Kidney (tissue), 14 donors: ENCODE measurements around the gene LONP2. TPM values are rescaled to one million over a fixed set of nuclear protein-coding genes. Genes with fewer than 3 reads are reported as not detected.

ENCODE experiments used
- DNase-seq, 5 donors: peaks; one replicate each; pipeline ENCODE4 v3.0.0-alpha.2; 2013 to 2020
- FAIRE-seq: peaks from 2 replicates; lab custom pipeline; 2012; peaks lifted over from hg19 to GRCh38; lab: Jason Lieb, UNC
- H3K27ac ChIP-seq, 2 donors: one replicate each; pipeline ENCODE4 v1.7.0; 2013; ENCODE audit warnings: low read depth in 2 of 2, low read length in 2 of 2, inconsistent platforms in 1 of 2
- H3K27me3 ChIP-seq: one replicate; pipeline ENCODE4 v1.7.1; 2013; ENCODE audit warnings: low read length, inconsistent platforms; ENCODE audit not compliant: control insufficient read depth, insufficient read depth
- H3K36me3 ChIP-seq, 3 donors: one replicate each; pipeline versions ENCODE4 v1.7.0 to v1.7.1; 2013; ENCODE audit warnings: low read length in 3 of 3, control low read depth in 1 of 3, inconsistent platforms in 1 of 3; ENCODE audit not compliant: insufficient read depth in 3 of 3, control insufficient read depth in 2 of 3
- H3K4me1 ChIP-seq, 3 donors: one replicate each; pipeline versions ENCODE4 v1.7.0 to v1.7.1; 2013; ENCODE audit warnings: low read length in 3 of 3, inconsistent platforms in 1 of 3, low read depth in 1 of 3; ENCODE audit not compliant: control insufficient read depth in 2 of 3, insufficient read depth in 2 of 3
- H3K4me3 ChIP-seq, 3 donors: one replicate each; pipeline versions ENCODE4 v1.7.0 to v1.8.1; 2013; ENCODE audit warnings: low read length in 3 of 3, control low read depth in 1 of 3, inconsistent platforms in 1 of 3
- H3K9ac ChIP-seq, 3 donors: one replicate each; pipeline versions ENCODE4 v1.7.0 to v1.7.1; 2013; ENCODE audit warnings: low read length in 3 of 3, control low read depth in 1 of 3, inconsistent platforms in 1 of 3
- H3K9me3 ChIP-seq, 3 donors: one replicate each; pipeline versions ENCODE4 v1.7.0 to v1.7.1; 2013; ENCODE audit warnings: low read length in 3 of 3, control low read depth in 1 of 3, inconsistent platforms in 1 of 3; ENCODE audit not compliant: control insufficient read depth in 2 of 3, insufficient read depth in 1 of 3
- CTCF ChIP-seq: IDR thresholded peaks from 3 replicates; pipeline ENCODE4 v1.5.1; 2012; ENCODE audit warnings: mild to moderate bottlenecking, moderate library complexity, borderline replicate concordance; ENCODE audit not compliant: insufficient read depth; ENCODE audit errors: extremely low read depth
- intact Hi-C: fragments of 100-400 bp; cut with DNase I; formaldehyde crosslinking; loops from one replicate; pipeline ENCODE4 v1.11.1; 2022
- polyA plus RNA-seq: library from polyadenylated mRNA; stranded (reverse); fragments of 350-450 nt; fragmentation: Illumina TruSeq; extraction: RNeasy Lipid Tissue Mini Kit (QIAGEN cat#74804); gene quantifications from one replicate; pipeline ENCODE4 v1.2.3, GENCODE V29; 2014; ENCODE audit warnings: low read depth, low replicate concordance; ENCODE audit not compliant: insufficient read depth
- total RNA-seq: library from RNA; stranded (reverse); fragmentation: NEBNext Ultra II Directional; extraction: Animal tissue kit (Norgen Biotek cat#: 25700); gene quantifications from one replicate; pipeline ENCODE4 v1.2.1, GENCODE V29; 2021
- donor health status: control.
- donor health status: control.
- donor health status: control.
- donor health status: control.
- donor health status: control.
- donor health status: DM: yes; HTN: yes; CAD: no.
- donor health status: Normal renal cell carcinoma (clear cell type).

The LONP2 gene
- total and polyA plus RNA-seq, 2 donors from 2014 or later = 24.8 to 77.1 TPM

DNA sequence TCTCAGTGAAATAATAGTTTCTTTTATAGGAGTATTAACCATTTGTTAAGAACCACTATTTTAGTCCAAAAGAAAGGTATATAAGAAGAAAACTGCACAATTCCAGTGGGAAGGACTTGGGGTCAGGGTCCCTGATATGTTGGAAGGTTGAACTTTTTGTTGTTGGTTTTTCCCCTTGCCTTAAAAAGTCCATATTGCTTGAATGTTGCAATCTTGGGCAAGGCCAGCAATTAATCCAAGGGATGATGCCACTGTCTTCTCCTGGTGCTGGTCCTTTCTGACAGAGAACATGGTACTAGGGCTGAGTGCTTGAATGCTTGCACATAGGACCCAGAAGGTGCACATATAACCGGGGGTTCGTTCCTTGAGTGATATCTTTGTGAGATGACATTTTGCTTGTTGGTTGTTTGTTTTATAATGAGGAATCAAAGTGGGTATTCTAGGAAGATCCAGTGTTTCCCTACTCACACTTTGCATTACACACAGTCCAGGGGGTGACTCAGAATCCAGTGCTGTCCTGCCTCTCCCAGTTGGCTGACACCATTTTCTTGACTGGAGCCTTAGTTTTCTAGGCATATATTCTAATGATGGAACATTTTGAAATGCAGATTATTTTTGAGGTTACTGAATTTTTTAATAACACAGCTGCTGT is 86.2 kb downstream of the LONP2 start:
- FAIRE-seq = no peak

GRCh38 chr16:48330841-48331192 is 86.7 kb downstream of the LONP2 start:
- FAIRE-seq = no peak
- Histone ChIP-seq H3K27ac (no peak overlapping the region), H3K9me3 (no peaks in the 10 kb centered on the region), H3K36me3 (peaks cover 3 to 14% (median 7%) of the 10 kb centered on the region in 3 donors), H3K9ac (no peak overlapping the region), H3K4me3 (no peak overlapping the region), H3K27me3 (no peaks in the 10 kb centered on the region), H3K4me1 (peaks cover 0 to 3% (median 0%) of the 10 kb centered on the region in 3 donors)
- no peak for TF ChIP-seq CTCF
- intact Hi-C loops = no loop called here
- DNase-seq = peak in 2 of 5 donors; percentile 44 to 58

More for the DNA sequence above, 86.2 kb downstream of the LONP2 start:
- intact Hi-C loops = no loop called here
- no peak overlapping the region for H3K9ac ChIP-seq
- no peaks in the 10 kb centered on the region for H3K9me3 ChIP-seq
- no peak for TF ChIP-seq CTCF
- DNase-seq = no peak
- no peak overlapping the region for H3K4me3 ChIP-seq
- peaks cover 3 to 9% (median 5%) of the 10 kb centered on the region in 3 donors for H3K36me3 ChIP-seq
- H3K4me1 ChIP-seq = peaks cover 0 to 3% (median 0%) of the 10 kb centered on the region in 3 donors
- no peaks in the 10 kb centered on the region for H3K27me3 ChIP-seq
- no peak overlapping the region for H3K27ac ChIP-seq

- H3K27me3 ChIP-seq = no peaks in the 10 kb centered on the region
- peaks cover 3 to 19% (median 8%) of the 10 kb centered on the region in 3 donors for H3K36me3 ChIP-seq
- DNase-seq (no peak), FAIRE-seq (no peak)
- no peak overlapping the region for H3K4me3 ChIP-seq
- H3K4me1 ChIP-seq = peaks cover 0 to 3% (median 0%) of the 10 kb centered on the region in 3 donors
- no peak for TF ChIP-seq CTCF
- H3K27ac ChIP-seq = no peak overlapping the region
- H3K9ac ChIP-seq = no peak overlapping the region
- no peaks in the 10 kb centered on the region for H3K9me3 ChIP-seq
- intact Hi-C loops = no loop called here
Measured at GRCh38 chr16:48332978-48333377, 88.9 kb downstream of the LONP2 start.
